ENCODE results near the gene TRIM2.

GRCh38 chr4:153384160-153384559, 179.9 kb downstream of the TRIM2 start:
- TF ChIP-seq CTCF (IDR thresholded peaks at IDR 0.05) (no peak), RXRA (IDR thresholded peaks at IDR 0.05; ENCODE audit: borderline replicate concordance, low read depth) (no peak), JUND (IDR thresholded peaks at IDR 0.05) (no peak), NRF1 (IDR thresholded peaks at IDR 0.05; ENCODE audit: low read depth, low read length) (no peak), EZH2phosphoT487 (IDR thresholded peaks at IDR 0.05; ENCODE audit: borderline replicate concordance, low read depth) (no peak), TCF12 (IDR thresholded peaks at IDR 0.05) (no peak), SIN3A (IDR thresholded peaks at IDR 0.05; ENCODE audit: borderline replicate concordance, low read depth, low read length) (no peak), YY1 (IDR thresholded peaks at IDR 0.05; ENCODE audit: low read depth) (no peak), EP300 (IDR thresholded peaks at IDR 0.05; ENCODE audit: borderline replicate concordance in 1 of 2, low read depth in 1 of 2, low read length in 1 of 2) (no peak), MAX (IDR thresholded peaks at IDR 0.05; ENCODE audit: low read depth) (no peak), POLR2AphosphoS5 (IDR thresholded peaks at IDR 0.05; ENCODE audit: low read depth, low read length) (no peak), MEF2A (IDR thresholded peaks at IDR 0.05; ENCODE audit: borderline replicate concordance, low read depth) (no peak), GABPA (IDR thresholded peaks at IDR 0.05; ENCODE audit: low read depth) (no peak)
